Measurements from ENCODE around the gene DPF3.

DPF3 gene

GRCh38 chr14:72673179-72673578, 220.7 kb downstream of the DPF3 start:
- no peak for DNase-seq

DNA sequence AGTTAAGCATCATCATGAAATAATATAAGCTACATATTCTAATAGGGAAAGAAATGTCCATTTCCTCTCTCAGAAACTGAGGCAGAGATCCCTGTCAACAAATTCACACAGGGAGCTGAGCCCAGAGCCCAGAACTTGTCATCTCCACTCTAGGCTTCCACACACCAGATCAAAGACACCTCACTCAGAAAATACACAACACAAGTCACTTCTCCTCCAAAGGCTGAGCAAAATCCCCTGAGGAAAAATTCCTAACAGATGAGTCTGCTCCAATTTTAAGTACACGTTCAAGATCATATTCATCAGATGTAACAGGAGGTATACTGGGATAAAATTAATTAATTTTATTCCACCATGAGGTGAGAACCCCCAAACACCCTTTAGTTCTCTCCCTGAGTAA, 227.3 kb downstream of the DPF3 start:
- DNase-seq = no peak

DNA sequence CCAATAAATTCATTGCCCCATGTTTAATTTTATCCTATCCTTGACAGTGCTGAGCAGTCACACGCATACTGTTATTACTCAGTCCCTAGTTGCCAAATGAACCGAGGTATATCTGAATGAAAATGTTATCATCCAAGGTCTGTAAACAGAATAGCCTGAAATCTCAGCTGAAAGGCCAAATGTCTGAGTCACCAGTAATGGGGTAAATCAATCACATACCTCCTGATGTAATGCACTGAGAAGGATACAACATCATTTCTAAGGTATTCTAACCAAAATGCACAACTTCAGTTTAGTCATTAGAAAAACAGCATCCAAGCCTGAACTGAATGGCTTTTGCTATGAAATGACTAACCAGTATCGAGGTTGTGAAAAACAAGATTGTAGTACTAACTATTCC, 228.6 kb downstream of the DPF3 start:
- DNase-seq = no peak

DNA sequence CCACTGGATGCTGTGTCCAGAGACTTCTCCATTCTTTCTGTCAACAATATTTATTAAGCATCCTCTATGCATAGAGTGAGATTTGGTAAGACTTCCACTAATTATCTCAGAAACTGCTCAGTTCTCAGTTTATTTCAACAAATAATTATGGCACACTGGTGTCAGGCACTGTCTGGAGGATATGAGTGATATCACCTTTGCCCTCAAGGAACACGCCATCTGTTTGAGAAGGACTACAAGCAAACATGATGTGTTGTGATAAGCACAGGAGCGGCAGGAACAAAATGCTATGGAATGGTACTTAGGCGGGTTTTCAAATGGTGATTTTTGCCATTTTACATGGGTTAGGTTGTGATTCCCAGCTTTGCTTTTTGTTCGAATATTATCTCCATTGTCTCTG, 229.2 kb downstream of the DPF3 start:
- no peak for DNase-seq

GRCh38 chr14:72663956-72664650, 229.8 kb downstream of the DPF3 start:
- DNase-seq = no peak

- no peak for DNase-seq
Measured at GRCh38 chr14:72663076-72663487, 230.8 kb downstream of the DPF3 start.

DNA sequence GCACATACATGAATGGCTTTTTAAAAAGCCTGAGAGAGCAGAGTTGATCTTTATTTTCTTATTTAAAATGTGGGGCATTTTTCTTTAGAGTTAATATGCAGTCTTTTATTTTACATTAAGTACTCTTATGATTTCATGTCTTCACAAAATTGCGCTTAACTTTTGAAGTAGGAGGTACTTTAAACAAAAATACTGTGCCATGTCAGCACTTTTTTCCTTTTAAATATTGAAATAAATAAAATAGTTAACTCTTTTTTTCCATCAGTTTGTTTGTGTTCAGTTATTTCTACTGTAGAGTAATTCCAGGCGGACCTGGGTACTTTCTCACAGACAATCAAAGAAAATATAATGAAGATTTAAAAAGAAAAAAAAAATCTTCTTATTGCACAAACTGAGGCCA, 231.7 kb downstream of the DPF3 start:
- DNase-seq = no peak

GRCh38 chr14:72657214-72657921, 236.5 kb downstream of the DPF3 start:
- DNase-seq = no peak

GRCh38 chr14:72653026-72653425, 240.9 kb downstream of the DPF3 start:
- no peak for DNase-seq

- DNase-seq = no peak
Measured at GRCh38 chr14:72652179-72652578, 241.7 kb downstream of the DPF3 start.

DNA sequence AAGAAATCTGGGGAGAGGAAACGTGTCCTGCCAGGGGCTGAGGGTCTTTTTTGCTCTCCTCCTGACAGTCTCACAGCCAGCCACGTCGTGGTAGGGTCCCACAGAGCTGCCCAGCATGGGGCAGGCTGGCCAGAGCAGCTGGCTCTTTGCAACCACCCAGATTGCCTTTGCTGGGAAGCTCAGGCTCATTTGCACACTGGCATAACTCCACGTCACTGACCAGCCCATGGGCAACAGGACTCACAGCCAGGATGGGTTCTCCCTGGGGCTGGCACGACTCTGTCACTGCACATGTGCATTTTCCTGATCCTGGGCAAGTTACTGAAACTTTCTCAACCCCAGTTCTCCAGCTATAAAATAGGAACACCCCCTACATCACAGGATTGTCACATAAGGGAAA, 242.2 kb downstream of the DPF3 start:
- no peak for DNase-seq

- no peak for DNase-seq
Measured at GRCh38 chr14:72651081-72651480, 242.8 kb downstream of the DPF3 start.

DNA sequence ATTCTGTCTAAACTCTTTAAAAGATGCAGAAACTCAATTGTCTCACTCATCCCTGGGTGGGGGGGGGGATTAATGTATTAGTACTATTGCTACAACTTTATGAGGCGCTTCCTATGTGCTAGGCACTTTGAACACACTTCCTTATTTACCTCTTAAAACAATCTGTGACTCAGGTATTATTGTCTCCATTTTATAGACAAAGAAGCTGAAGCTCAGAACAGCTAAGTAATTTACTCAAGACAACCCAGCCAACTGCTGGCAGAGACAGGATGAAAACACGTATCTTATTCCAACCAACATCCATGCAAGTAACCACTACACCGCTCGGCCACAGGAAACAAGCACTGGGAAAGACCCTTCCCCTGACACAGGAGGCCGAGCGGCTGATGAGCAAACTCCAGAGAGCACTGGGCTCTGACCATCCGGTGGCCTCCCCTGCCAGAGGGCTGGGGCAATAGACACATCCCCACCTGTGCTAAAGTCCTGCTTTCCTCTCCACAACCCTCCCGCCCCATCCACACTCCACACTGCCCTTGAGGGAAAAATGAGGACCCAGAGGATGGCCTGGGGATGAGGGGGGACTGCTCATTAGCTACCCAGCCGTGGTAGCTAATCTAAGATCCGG, 244.2 kb downstream of the DPF3 start:
- DNase-seq = no peak

GRCh38 chr14:72647782-72648181, 246.1 kb downstream of the DPF3 start:
- DNase-seq = no peak

- DNase-seq = no peak
Measured at GRCh38 chr14:72646861-72647528, 246.9 kb downstream of the DPF3 start.

DNA sequence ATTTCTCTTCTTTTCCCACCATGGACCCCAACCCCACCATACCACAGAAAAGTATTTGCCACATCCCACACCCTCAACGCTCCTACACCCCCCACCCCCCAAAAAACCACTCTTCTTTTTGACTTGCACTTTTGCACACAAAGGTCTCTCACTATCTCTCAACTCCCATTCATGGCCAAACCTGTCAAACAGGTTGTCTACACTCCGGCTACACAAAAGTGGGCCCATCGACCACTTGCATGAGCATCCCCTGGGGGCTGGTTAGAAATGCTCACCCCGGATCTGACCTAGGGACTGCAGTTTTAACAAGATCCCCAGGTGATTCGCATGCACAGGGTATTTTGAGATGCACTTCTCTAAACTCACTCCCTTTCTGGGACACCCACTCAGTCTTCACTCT, 248.2 kb downstream of the DPF3 start:
- no peak for DNase-seq

GRCh38 chr14:72644758-72645489, 249.0 kb downstream of the DPF3 start:
- DNase-seq = no peak

DNA sequence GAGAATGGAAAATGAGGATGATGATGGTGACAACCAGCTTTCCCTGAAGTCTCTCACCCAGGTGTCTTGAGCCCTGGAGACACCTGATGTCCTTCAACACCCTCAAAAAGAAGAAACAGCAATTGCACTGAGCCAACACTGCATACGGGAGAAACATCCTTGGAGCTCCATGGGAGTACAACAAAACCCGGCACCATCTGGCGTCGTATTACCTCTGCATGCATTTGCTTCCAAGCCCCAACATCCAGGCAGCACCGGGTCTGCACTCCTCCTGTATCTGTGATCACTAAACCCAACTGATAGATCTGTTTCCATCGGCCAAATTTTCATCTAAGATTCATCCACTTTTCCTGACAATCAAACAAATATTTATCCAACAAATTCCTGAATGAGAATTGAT, 249.9 kb downstream of the DPF3 start:
- no peak for DNase-seq

DNA sequence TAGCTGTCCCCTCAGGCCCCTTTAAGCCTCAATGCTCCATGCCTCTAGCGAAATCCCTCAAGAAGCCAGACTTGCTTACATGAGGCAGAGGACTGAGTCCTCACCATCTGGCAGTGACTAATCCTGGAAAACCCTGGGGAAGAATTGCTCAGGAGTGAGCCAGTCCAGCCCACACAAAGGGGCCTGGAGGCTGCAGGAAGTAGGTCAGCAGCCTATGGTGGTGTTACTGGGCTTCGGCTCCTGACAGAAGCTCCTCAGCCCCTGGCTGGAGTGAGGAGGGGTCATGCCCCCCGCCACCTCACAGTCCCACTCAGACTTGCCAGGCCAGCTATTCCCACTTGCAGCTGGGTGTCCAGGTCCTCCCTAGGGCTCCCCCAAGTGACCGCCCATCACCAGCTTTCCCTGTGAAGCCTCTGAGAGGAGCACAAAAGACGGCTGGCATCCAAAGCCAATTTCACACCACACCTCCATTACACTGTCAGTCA, 250.5 kb downstream of the DPF3 start:
- DNase-seq = no peak

GRCh38 chr14:72640911-72641485, 252.9 kb downstream of the DPF3 start:
- DNase-seq = no peak

DNA sequence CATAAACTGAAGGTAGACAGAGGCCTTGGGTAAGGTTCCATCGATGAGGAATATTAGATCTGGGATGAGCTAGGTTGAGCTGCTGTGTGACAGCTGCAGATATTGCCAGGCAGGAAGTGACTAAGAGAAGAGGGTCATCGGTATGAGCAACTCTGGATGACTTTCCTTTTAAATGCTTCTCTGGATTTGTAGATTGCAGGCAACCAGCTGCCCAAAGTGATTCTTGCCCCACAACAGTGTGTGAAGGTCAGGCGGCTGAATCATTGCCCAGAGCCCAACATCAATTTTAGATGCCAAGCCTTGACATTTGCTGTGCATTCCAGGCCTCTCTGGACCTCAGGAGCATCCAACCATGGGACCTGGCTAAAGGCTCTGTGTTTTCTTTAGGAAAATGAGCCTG, 255.9 kb downstream of the DPF3 start:
- no peak for DNase-seq

- DNase-seq = no peak
Measured at GRCh38 chr14:72636871-72637270, 257.0 kb downstream of the DPF3 start.

GRCh38 chr14:72636094-72636493, 257.8 kb downstream of the DPF3 start:
- DNase-seq = no peak
